Measurements from ENCODE around the gene FAM13A.

The FAM13A gene

DNA sequence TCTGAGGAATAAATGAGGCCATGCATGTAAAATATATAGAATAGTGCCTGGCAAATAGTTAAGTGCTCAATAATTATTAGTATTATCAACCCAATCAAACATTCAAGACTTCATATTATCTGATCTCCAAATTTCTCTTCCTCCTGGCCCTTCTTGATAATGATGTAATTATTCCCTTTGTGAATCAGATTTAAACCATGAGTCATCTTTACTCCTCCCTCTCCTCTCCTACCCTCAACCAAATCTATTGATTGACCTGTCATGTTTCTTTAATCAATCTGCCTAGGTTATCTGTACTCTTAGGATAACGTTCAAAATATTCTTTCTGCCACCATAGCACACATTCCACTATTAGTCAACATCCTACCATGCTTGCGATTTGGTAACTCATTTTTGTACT, 229.5 kb downstream of the FAM13A start:
- TF ChIP-seq, protein P1, sequence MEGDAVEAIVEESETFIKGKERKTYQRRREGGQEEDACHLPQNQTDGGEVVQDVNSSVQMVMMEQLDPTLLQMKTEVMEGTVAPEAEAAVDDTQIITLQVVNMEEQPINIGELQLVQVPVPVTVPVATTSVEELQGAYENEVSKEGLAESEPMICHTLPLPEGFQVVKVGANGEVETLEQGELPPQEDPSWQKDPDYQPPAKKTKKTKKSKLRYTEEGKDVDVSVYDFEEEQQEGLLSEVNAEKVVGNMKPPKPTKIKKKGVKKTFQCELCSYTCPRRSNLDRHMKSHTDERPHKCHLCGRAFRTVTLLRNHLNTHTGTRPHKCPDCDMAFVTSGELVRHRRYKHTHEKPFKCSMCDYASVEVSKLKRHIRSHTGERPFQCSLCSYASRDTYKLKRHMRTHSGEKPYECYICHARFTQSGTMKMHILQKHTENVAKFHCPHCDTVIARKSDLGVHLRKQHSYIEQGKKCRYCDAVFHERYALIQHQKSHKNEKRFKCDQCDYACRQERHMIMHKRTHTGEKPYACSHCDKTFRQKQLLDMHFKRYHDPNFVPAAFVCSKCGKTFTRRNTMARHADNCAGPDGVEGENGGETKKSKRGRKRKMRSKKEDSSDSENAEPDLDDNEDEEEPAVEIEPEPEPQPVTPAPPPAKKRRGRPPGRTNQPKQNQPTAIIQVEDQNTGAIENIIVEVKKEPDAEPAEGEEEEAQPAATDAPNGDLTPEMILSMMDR (IDR thresholded peaks at IDR 0.05; ENCODE audit: low read depth, low read length): no peak
- H3K4me3 ChIP-seq (ENCODE audit: low read depth, low read length): no peak overlapping the region

- TF ChIP-seq, protein P1 (IDR thresholded peaks at IDR 0.05; ENCODE audit: low read depth, low read length): no peak
- no peak overlapping the region for H3K4me3 ChIP-seq (ENCODE audit: low read depth, low read length)
These were observed 230.2 kb downstream of the FAM13A start for GRCh38 chr4:88826771-88827170.

- TF ChIP-seq, protein P1 (IDR thresholded peaks at IDR 0.05; ENCODE audit: low read depth, low read length): no peak
- H3K4me3 ChIP-seq (ENCODE audit: low read depth, low read length): no peak overlapping the region
These were observed 231.1 kb downstream of the FAM13A start for GRCh38 chr4:88825931-88826330.

DNA sequence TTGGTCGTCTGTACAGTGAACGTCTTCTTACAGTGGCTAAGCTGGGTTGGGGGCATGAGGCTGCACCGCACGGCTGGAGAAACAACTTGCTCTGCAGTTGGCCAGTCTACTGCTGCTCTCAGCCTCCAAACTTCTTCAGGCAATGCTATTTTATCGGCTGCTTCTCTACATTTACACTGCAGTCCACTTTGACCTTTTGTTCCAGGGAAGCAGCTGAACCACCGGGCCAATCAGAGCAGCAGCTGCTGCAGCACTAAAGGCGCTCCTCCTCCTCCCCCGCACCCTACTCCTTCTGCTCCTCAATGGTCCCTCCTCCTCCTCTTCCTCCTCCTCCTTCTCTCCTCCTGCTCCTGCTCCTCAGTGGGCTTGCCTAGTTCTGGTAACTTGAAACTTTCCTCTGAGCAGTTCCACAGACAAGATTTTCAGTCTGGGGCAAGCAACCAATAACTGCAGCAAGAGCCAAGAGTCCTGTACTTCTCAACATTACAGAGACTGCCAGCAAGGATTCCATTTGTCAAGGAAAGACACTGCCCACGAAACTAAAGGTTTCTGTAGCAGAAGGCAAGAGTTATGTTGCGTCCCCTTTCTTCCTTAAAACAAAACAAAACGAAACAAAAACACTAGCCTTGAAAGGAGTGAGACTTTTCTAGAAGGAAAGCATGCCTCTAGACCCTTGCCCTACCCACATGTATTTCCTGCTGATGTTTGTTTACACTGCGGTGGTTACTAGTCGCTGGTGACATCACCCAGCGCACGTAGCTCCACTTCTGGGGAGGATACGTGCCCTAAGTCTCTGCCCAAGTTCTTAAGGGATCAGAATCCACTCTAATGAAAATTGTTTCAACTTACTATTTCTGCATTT, 233.7 kb downstream of the FAM13A start:
- H3K4me3 ChIP-seq (ENCODE audit: low read depth, low read length): peak overlapping the region; percentile 63
- TF ChIP-seq, protein P1 (IDR thresholded peaks at IDR 0.05; ENCODE audit: low read depth, low read length): no peak

DNA sequence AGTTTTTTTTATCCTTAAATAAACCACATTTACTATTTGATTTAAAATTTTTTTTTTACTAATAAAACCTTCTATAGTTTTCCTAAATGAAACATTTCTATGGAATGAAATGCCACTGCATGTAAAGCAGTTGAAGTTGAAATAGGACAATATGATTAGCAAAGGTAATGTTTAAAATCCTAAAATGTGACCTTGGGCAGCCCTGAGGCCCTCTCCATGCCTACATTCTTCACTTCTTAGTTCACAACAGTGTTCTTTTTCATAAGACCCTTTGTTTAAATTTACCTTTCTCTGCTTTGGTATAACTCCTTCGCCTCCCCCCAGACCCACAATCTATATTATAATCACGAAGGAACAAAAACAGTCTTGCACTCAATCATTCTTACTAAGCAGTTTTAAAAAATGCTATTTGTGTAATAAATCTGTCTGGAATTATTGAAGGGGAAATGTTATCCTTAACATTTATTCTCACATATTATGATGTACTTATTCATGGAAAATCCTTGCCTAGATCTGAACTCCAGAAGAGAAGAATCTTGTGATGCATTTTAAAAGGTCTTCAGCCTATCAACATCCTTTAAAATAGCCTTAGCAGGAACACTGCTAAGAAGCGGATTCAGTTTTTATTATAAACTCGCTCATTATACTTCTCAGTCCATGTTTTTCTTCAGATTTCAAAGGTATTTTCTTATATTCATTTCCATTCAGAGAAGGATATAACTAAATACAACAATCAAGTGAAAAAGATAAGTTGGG, 234.8 kb downstream of the FAM13A start:
- peak overlapping the region; percentile 63 for H3K4me3 ChIP-seq (ENCODE audit: low read depth, low read length)
- TF ChIP-seq, protein P1 (IDR thresholded peaks at IDR 0.05; ENCODE audit: low read depth, low read length): no peak

- H3K4me3 ChIP-seq (ENCODE audit: low read depth, low read length): peak overlapping the region; percentile 63
- TF ChIP-seq, protein P1 (IDR thresholded peaks at IDR 0.05; ENCODE audit: low read depth, low read length): no peak
These were observed 235.5 kb downstream of the FAM13A start for GRCh38 chr4:88821522-88821921.
